Activated naive CD8-positive, alpha-beta T cell treated with anti-CD3 and anti-CD28 coated beads, Interleukin-2, amount 50 U/mL, for 24 hours (primary cell): ENCODE measurements around the gene MYO3A.
A peak's percentile ranks its signal among the peaks of the same experiment; 100 is the strongest.

Experiments
- ATAC-seq: fragments of 150-1000 bp; cut with Tn5 transposase; one replicate; pipeline ENCODE4 v1.10.0; 2021
- DNase-seq: peaks from one replicate; pipeline ENCODE4 v3.0.0; 2021
- H3K27ac Mint-ChIP-seq: one replicate; pipeline ENCODE4 v1.8.0; 2021; ENCODE audit warnings: mild to moderate bottlenecking, mixed read lengths
- H3K27me3 Mint-ChIP-seq: one replicate; pipeline ENCODE4 v1.8.0; 2021; ENCODE audit warnings: mixed read lengths
- H3K36me3 Mint-ChIP-seq: one replicate; pipeline ENCODE4 v1.8.0; 2021; ENCODE audit warnings: low read depth, mixed read lengths
- H3K4me1 Mint-ChIP-seq: one replicate; pipeline ENCODE4 v1.8.0; 2021; ENCODE audit warnings: mixed read lengths
- H3K4me3 Mint-ChIP-seq: one replicate; pipeline ENCODE4 v1.8.0; 2021; ENCODE audit warnings: mild to moderate bottlenecking, moderate library complexity, mixed read lengths
- H3K9me3 Mint-ChIP-seq: one replicate; pipeline ENCODE4 v1.8.0; 2021; ENCODE audit warnings: mixed read lengths

MYO3A gene

GRCh38 chr10:25933653-25934608, at the start of gene MYO3A:
Gene MYO3A, plus strand, starts transcription at chr10:25934229. Its CDS starts 17,882 bp downstream, at chr10:25952111.
- Mint-ChIP-seq H3K27ac (no peak within 1 kb of the TSS), H3K4me3 (peak within 1 kb of the TSS; percentile 70), H3K36me3 (no peaks in the 10 kb centered on the region), H3K9me3 (no peaks in the 10 kb centered on the region), H3K4me1 (peaks cover 3% of the 10 kb centered on the region), H3K27me3 (peaks cover 33% of the 10 kb centered on the region)
- DNase-seq (no peak), ATAC-seq (no peak)

- Mint-ChIP-seq H3K27me3 (peaks cover 10% of the 10 kb centered on the region), H3K9me3 (no peaks in the 10 kb centered on the region), H3K4me3 (no peak overlapping the region), H3K36me3 (no peaks in the 10 kb centered on the region), H3K27ac (no peak overlapping the region), H3K4me1 (no peaks in the 10 kb centered on the region)
- DNase-seq (no peak), ATAC-seq (no peak)
Measured at GRCh38 chr10:25888627-25889026, 45.4 kb upstream of the MYO3A start.

- Mint-ChIP-seq H3K27ac (no peak overlapping the region), H3K27me3 (peaks cover 8% of the 10 kb centered on the region), H3K36me3 (no peaks in the 10 kb centered on the region), H3K4me3 (no peak overlapping the region), H3K9me3 (no peaks in the 10 kb centered on the region), H3K4me1 (no peaks in the 10 kb centered on the region)
- DNase-seq (no peak), ATAC-seq (no peak)
Measured at GRCh38 chr10:25890995-25891394, 43.0 kb upstream of the MYO3A start.

GRCh38 chr10:25895856-25896255, 38.2 kb upstream of the MYO3A start:
- H3K36me3 Mint-ChIP-seq, result no peaks in the 10 kb centered on the region
- DNase-seq, result no peak
- H3K9me3 Mint-ChIP-seq, result no peaks in the 10 kb centered on the region
- H3K4me1 Mint-ChIP-seq, result no peaks in the 10 kb centered on the region
- H3K4me3 Mint-ChIP-seq, result no peak overlapping the region
- peaks cover 4% of the 10 kb centered on the region for H3K27me3 Mint-ChIP-seq
- ATAC-seq, result no peak
- H3K27ac Mint-ChIP-seq, result no peak overlapping the region

- no peaks in the 10 kb centered on the region for H3K4me1 Mint-ChIP-seq
- no peak overlapping the region for H3K27ac Mint-ChIP-seq
- DNase-seq (no peak), ATAC-seq (no peak)
- H3K27me3 Mint-ChIP-seq, result peaks cover 4% of the 10 kb centered on the region
- H3K4me3 Mint-ChIP-seq, result no peak overlapping the region
- H3K36me3 Mint-ChIP-seq, result no peaks in the 10 kb centered on the region
- no peaks in the 10 kb centered on the region for H3K9me3 Mint-ChIP-seq
Measured at GRCh38 chr10:25896421-25896820, 37.6 kb upstream of the MYO3A start.

GRCh38 chr10:25899304-25899703, 34.7 kb upstream of the MYO3A start:
- ATAC-seq (no peak), DNase-seq (no peak)
- H3K4me1 Mint-ChIP-seq, result no peaks in the 10 kb centered on the region
- no peak overlapping the region for H3K27ac Mint-ChIP-seq
- no peaks in the 10 kb centered on the region for H3K36me3 Mint-ChIP-seq
- no peaks in the 10 kb centered on the region for H3K9me3 Mint-ChIP-seq
- peaks cover 2% of the 10 kb centered on the region for H3K27me3 Mint-ChIP-seq
- no peak overlapping the region for H3K4me3 Mint-ChIP-seq

GRCh38 chr10:25901199-25901598, 32.8 kb upstream of the MYO3A start:
- H3K27me3 Mint-ChIP-seq, result peaks cover 2% of the 10 kb centered on the region
- no peaks in the 10 kb centered on the region for H3K36me3 Mint-ChIP-seq
- H3K9me3 Mint-ChIP-seq, result peaks cover 4% of the 10 kb centered on the region
- no peak overlapping the region for H3K27ac Mint-ChIP-seq
- no peaks in the 10 kb centered on the region for H3K4me1 Mint-ChIP-seq
- H3K4me3 Mint-ChIP-seq, result no peak overlapping the region
- DNase-seq, result no peak
- no peak for ATAC-seq

GRCh38 chr10:25902002-25902401, 32.0 kb upstream of the MYO3A start:
- ATAC-seq, result no peak
- Mint-ChIP-seq H3K27ac (peak overlapping the region; percentile 5), H3K4me1 (no peaks in the 10 kb centered on the region), H3K9me3 (peaks cover 4% of the 10 kb centered on the region), H3K27me3 (peaks cover 2% of the 10 kb centered on the region), H3K4me3 (no peak overlapping the region), H3K36me3 (no peaks in the 10 kb centered on the region)
- no peak for DNase-seq

GRCh38 chr10:25907261-25907660, 26.8 kb upstream of the MYO3A start:
- DNase-seq (no peak), ATAC-seq (no peak)
- Mint-ChIP-seq H3K4me1 (no peaks in the 10 kb centered on the region), H3K27ac (no peak overlapping the region), H3K36me3 (no peaks in the 10 kb centered on the region), H3K9me3 (peaks cover 4% of the 10 kb centered on the region), H3K4me3 (no peak overlapping the region), H3K27me3 (no peaks in the 10 kb centered on the region)

GRCh38 chr10:25912866-25913265, 21.2 kb upstream of the MYO3A start:
- no peak for ATAC-seq
- DNase-seq, result no peak
- H3K9me3 Mint-ChIP-seq, result no peaks in the 10 kb centered on the region
- H3K4me3 Mint-ChIP-seq, result no peak overlapping the region
- H3K36me3 Mint-ChIP-seq, result no peaks in the 10 kb centered on the region
- peaks cover 2% of the 10 kb centered on the region for H3K27me3 Mint-ChIP-seq
- no peak overlapping the region for H3K27ac Mint-ChIP-seq
- H3K4me1 Mint-ChIP-seq, result no peaks in the 10 kb centered on the region

- no peak overlapping the region for H3K27ac Mint-ChIP-seq
- DNase-seq, result no peak
Measured at GRCh38 chr10:25914776-25915175, 19.3 kb upstream of the MYO3A start.

GRCh38 chr10:25934621-25935139, 651 bp downstream of the MYO3A start:
- no peak for ATAC-seq

More at GRCh38 chr10:25914776-25915175, 19.3 kb upstream of the MYO3A start:
- H3K9me3 Mint-ChIP-seq, result no peaks in the 10 kb centered on the region
- H3K27me3 Mint-ChIP-seq, result peaks cover 2% of the 10 kb centered on the region
- H3K36me3 Mint-ChIP-seq, result no peaks in the 10 kb centered on the region
- H3K4me3 Mint-ChIP-seq, result no peak overlapping the region
- no peak for ATAC-seq
- no peaks in the 10 kb centered on the region for H3K4me1 Mint-ChIP-seq

GRCh38 chr10:25938405-25938804, 4.4 kb downstream of the MYO3A start:
- H3K4me1 Mint-ChIP-seq, result peaks cover 3% of the 10 kb centered on the region
- peaks cover 35% of the 10 kb centered on the region for H3K27me3 Mint-ChIP-seq
- H3K36me3 Mint-ChIP-seq, result no peaks in the 10 kb centered on the region
- H3K27ac Mint-ChIP-seq, result no peak overlapping the region
- no peak overlapping the region for H3K4me3 Mint-ChIP-seq
- no peak for DNase-seq
- ATAC-seq, result no peak
- H3K9me3 Mint-ChIP-seq, result no peaks in the 10 kb centered on the region

More at GRCh38 chr10:25934621-25935139, 651 bp downstream of the MYO3A start:
- H3K27ac Mint-ChIP-seq, result no peak overlapping the region
- H3K4me1 Mint-ChIP-seq, result peaks cover 3% of the 10 kb centered on the region
- peak; percentile 27 for DNase-seq
- H3K4me3 Mint-ChIP-seq, result peak overlapping the region; percentile 70
- no peaks in the 10 kb centered on the region for H3K9me3 Mint-ChIP-seq
- peaks cover 33% of the 10 kb centered on the region for H3K27me3 Mint-ChIP-seq
- H3K36me3 Mint-ChIP-seq, result no peaks in the 10 kb centered on the region

GRCh38 chr10:25944771-25945170, 10.7 kb downstream of the MYO3A start:
- Mint-ChIP-seq H3K27me3 (peaks cover 15% of the 10 kb centered on the region), H3K36me3 (peaks cover 2% of the 10 kb centered on the region), H3K4me3 (no peak overlapping the region), H3K4me1 (no peaks in the 10 kb centered on the region), H3K9me3 (peaks cover 9% of the 10 kb centered on the region), H3K27ac (no peak overlapping the region)
- DNase-seq (no peak), ATAC-seq (no peak)

- Mint-ChIP-seq H3K36me3 (no peaks in the 10 kb centered on the region), H3K4me1 (no peaks in the 10 kb centered on the region), H3K4me3 (no peak overlapping the region), H3K9me3 (peaks cover 10% of the 10 kb centered on the region), H3K27me3 (no peaks in the 10 kb centered on the region), H3K27ac (no peak overlapping the region)
- ATAC-seq (no peak), DNase-seq (no peak)
Measured at GRCh38 chr10:25952857-25953256, 18.8 kb downstream of the MYO3A start.
